GM18511 (cell line): Measurements from ENCODE around the gene AGXT.

Experiments used
- ATAC-seq: cut with Tn5 transposase; IDR thresholded peaks from one replicate; pipeline ENCODE4 v1.9.1; 2021; ENCODE audit warnings: mild to moderate bottlenecking, moderate library complexity; ENCODE audit not compliant: unreplicated experiment

The AGXT gene

DNA sequence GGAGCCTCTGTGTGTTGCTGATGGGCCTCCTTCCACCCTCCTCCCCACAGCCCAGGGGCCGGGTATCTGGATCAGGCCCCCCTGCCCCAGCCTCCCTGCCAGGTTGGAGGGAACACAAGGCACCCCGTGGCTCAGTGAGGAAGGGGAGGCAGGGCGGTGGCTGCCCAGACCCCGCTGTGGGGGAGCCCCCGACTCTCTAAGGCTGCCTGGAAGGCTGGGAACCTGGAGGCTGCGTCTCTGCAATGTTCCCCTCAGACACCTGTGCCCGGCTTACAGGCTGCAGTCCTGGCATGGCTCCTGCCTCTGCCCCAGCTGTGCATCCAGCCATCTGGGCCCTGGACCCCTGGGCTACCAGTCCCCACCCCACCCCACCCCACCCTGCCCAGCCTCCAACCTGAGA, 27.8 kb downstream of the AGXT start:
- no peak for ATAC-seq

- no peak for ATAC-seq
Measured at GRCh38 chr2:240896871-240897692, 28.5 kb downstream of the AGXT start.

- ATAC-seq = no peak
Measured at GRCh38 chr2:240898108-240898730, 29.6 kb downstream of the AGXT start.

DNA sequence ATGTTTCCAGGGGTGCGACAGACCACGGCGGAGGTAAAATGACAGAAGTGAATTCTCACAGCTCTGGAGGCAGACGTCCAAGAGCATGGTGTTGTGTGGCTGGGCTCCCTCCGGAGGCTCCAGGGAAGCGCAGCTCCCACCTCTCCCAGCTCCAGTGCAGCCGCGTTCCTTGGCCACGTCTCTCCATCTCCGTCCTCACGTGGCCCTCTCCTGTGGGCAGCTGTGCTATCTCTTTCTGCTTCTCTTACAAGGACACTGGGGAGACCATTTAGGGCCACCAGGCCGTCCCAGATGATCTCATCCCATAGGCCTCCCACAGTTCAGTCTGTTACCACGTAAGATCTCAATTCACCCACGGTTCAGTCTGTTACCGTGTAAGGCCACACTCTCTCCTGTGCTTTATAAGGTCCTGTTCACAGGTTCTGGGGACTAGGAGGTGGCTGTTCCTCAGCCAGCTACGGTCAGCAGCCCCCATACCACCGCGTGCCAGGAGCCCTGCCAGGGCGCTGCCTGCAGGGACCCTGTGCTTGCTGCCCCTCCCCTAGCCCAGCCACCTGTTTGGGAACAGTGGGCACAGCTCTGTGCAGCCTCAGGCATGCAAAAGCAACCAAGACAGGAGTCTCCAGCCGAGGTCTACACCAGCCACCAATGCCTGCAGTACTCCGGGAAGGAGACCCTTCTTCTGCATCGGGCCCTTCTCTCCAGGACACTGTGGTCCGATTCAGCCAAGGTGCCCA, 30.3 kb downstream of the AGXT start:
- ATAC-seq = no peak

- no peak for ATAC-seq
Measured at GRCh38 chr2:240899468-240899865, 30.8 kb downstream of the AGXT start.

DNA sequence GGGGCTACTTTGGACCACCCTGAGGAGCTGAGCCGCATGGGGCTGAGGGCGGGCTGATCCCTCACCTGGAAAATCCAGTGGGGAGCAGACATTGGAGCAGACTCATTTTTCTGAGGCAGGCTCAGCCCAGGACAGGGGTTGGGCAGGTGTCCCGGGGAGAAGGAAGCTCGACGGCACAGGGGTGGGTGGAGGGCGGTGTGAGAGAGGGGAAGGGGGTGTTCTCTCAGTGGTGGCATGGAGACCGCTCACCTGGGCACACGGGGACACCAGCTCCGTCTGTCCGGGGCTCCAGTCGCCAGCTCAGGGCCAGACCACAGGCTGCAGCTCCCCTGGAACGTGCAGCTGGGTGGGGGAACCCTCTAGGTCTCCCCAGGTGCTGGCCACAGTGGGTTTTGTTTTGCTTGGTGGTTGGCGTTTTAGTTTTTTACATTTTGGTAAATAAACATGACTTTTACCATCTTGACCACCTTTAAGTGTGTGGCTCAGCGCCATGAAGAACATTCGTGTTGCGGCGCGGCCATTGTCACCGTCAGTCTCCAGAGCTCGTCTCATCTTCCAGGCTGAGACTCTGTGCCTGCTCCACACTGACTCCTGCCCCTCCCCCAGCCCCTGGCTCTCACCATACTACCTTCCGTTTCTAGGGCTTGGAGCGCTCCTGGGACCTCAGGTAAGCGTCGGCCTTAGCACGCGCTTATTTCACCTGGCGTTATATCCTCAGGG, 31.7 kb downstream of the AGXT start:
- ATAC-seq = no peak

DNA sequence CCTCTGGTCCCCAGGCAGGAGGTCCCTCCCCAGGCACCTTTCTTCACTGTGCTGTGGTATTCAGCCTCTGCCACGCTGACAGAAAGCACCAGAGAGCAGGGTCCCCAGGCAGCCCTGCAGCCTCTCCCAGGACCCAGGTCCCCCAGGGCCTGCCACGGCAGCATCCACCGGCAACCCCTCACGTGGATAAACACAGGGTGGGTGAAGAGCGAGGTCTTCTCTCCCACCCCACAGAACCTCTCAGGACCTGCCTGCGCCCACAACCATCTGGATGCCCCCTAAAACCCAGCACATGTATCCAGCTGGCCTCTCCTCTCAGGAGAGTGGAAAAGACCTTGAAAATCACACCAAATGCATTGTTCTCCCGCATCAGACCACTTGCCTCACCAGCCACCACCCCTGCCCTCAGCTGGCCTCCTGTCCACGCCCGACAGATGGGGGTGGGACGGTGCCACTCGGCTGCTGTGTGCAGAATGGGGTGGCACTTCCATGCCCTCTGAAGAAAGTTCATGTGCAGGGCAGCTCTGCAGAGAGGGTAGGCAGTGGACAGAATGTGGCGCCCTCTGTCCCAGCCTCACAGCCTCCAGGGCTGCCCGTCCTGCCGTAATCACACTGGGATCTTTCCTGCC, 33.5 kb downstream of the AGXT start:
- ATAC-seq = no peak

GRCh38 chr2:240902615-240903041, 34.0 kb downstream of the AGXT start:
- no peak for ATAC-seq

DNA sequence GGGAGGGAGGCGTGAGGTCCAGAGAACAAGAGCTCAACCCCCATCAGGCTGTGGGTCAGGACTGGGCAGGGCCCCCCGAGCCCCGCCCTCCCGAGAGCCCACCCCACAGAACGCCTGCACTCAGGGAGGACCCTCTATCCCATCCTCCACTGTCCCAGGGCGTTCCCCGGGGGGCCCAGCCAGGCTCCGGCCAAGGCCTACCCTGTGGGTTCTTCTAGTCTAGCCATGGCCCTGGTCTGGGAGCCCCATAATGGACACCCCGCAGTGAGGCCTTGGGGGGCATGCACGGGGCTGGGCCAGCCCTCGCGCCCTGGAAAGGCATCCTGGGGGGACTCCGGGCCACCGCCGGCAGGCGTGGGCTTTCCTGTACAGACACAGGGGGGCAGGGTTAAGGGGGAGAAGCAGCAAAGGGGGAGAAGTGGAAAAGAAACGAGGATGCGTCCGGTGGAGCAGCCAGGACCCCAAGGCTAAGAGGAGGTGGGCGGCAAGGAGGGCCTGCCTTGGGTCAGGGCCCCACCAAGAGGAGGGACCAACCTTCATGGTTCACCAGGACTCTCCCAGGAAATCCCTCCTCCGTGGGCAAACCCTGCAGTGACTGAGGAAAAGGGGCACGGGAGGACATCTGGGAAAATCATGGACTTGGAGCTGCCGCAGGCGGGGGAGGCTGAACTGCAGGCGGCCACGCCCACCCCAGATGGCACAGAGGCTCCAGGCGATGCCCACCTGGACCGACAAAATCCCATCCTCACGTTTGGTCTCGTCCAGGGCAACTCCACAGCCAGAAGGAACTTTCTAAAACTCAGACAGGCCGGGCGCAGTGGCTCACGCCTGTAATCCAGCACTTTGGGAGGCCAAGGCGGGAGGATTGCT, 34.8 kb downstream of the AGXT start:
- no peak for ATAC-seq

DNA sequence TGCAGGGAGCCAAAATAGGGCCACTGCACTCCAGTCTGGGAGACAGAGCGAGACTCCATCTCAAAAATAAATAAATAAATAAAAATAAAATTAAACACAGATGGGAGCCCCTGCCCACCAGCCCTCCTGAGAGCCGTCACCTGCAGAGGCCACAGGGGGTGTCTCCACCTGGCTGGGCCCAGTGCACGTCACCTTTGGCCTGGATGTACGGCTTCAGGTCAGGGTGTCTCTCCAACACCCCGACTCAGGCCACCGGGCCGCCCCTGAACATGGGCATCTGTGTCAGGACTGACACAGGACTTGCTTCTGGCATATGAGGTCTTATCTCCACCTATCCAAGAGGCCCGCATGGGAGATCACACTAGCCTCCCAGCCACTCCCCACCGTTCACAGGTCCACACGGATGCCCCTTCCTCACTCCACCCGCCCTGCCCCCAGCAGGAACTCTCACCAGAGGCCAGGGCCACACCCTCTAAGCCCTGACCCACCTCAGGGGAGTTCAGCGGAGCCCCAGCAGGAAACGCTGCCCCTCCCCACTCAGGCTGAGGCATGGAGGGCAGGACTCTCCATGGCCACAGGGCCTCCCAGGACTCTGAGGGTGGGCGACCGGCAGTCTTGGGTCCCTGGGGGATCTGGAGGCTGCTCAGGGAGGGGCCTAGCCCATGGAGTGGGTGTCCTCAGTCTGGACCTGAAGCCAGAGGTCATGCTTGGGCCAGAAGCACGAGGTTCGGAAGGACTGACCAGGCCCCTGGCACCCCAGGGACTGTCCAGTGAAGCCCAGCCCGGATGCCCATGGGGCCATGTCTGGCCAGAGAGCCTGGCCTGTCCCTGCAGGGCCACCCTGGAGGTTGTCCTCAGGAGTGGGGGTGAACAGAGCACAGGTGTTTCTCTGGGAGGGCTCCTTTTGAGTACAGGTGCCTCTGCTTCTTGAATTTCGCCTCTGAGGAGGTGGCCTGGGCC, 35.9 kb downstream of the AGXT start:
- no peak for ATAC-seq

GRCh38 chr2:240905176-240905781, 36.7 kb downstream of the AGXT start:
- ATAC-seq = no peak

DNA sequence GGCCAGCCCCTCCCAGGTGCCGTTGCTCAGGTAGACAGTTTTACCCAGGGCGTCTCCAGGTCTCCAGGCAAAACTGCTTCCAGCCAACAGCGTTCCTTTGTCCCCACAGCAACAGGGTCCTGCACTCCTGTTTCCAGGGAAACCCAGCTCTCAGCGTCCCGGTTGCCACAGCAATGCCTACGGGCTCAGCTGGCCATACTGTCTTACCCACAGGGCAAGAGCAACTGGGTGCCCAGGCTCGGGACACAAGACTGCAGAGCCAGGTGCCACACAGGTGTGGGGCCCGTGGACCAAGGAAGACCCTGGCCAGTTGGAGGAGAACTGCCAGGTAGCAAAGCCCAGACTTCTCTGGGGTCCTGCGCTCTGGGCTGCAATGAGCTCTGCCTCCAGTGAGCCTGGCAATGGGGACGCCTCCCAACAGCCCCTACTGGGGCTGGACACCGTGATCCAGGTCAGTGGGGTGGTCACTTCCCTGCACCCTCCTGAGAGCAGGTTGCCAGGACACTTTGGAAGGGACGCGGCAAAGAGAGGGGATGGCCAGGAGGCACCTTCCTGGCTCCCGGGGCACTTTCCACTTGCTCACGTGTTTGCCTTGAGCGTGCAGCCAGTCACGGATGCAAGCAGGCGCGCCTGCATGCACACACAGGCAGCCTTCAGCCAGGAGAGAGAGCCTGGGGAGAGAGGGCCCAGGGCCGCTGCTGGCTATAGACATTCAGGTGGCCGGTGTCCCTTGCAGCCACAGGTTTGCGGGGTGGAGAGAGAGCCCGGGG, 37.7 kb downstream of the AGXT start, which contains the start of gene CROCC2:
Gene CROCC2 (plus strand): TSS at position 196 of the 770 bp plus-strand sequence. CDS start 178 bp downstream, at position 374.
- ATAC-seq = no peak

DNA sequence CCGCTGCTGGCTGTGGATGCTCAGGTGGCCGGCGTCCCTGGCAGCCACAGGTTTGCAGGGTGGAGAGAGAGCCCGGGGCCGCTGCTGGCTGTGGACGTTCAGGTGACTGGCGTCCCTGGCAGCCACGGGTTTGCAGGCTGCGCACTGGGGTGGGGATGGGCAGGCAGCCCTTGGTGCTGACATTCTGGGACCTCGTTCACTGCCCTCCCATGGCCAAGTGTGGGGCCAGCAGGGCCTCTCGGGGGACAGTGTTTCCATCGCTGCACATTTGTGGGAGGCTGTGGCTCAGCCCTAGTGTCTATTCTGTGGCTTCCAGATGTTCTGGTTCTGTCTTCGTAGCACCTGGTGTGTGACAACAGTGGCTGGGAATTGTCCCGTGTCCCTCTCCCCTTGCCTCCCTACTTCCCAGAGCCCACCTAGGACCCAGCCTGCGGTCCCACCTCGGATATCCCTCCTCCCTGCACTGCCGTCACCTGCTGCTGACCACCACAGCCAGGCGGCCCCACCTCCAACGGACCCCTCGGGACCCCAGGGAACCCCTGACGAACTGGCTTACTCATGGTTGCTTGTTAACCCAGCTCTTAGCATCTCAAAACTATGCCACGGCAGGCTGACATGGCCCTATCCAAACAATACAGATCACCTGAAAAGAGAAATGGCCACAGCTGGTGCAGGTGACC, 38.4 kb downstream of the AGXT start:
- no peak for ATAC-seq

GRCh38 chr2:240909216-240909974, 40.8 kb downstream of the AGXT start:
- no peak for ATAC-seq

DNA sequence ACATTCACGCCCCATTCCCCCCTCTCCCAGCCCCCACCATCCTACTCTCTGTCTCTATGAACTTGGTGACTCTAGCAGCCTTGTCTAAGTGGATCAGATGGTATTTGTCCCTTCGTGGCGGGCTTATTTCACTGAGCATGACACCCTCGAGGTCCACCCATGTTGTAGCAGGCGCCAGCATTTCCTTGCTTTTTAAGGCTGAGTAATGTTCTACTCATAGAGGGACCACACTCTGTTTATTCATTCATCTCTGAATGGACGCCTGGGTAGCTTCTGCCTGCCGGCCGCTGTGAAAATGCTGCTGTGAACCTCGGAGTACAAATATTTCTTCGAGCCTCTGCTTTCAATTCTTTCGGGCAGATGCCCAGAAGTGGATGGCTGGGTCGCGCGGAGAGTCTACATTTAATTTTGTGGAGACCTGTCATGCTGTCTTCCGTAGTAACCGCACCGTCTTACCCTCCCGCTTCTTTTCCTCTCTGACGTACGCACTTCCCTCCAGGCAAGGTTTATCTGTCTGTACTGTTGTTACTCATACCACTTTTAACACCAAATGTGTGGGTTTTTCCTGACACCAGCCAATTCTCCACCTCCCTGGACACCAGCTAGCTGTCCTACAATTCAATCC, 43.1 kb downstream of the AGXT start:
- ATAC-seq = no peak
